Nephron (organoid): ENCODE measurements around the gene BCAS3.
A peak's percentile ranks its signal among the peaks of the same experiment; 100 is the strongest.

ENCODE experiments used
- H3K27ac Mint-ChIP-seq, 3 experiments: 2 replicates each; pipeline ENCODE4 v1.8.0; 2020; ENCODE audit warnings: mixed read lengths in 3 of 3, mild to moderate bottlenecking in 2 of 3, moderate library complexity in 1 of 3
- H3K27me3 Mint-ChIP-seq: 2 replicates; pipeline ENCODE4 v1.8.0; 2021; ENCODE audit warnings: low read depth, mild to moderate bottlenecking, moderate library complexity, mixed read lengths
- H3K36me3 Mint-ChIP-seq: 2 replicates; pipeline ENCODE4 v1.8.0; 2020; ENCODE audit warnings: low read depth, mixed read lengths
- H3K4me1 Mint-ChIP-seq: 2 replicates; pipeline ENCODE4 v1.8.0; 2020; ENCODE audit warnings: mixed read lengths
- H3K4me3 Mint-ChIP-seq, 3 experiments: 2 replicates each; pipeline ENCODE4 v1.8.0; 2020; ENCODE audit warnings: mild to moderate bottlenecking in 3 of 3, mixed read lengths in 3 of 3, moderate library complexity in 2 of 3
- H3K9me3 Mint-ChIP-seq: 2 replicates; pipeline ENCODE4 v1.8.0; 2020; ENCODE audit warnings: mixed read lengths
- TF ChIP-seq, protein P1 (sequence below), 3 experiments: fragments of 200-600 bp; sonication (generic); IDR thresholded peaks; one replicate each; pipeline ENCODE4 v1.5.0; 2021; ENCODE audit warnings: antibody characterized with exemption in 3 of 3; ENCODE audit not compliant: unreplicated experiment in 3 of 3

The BCAS3 gene

DNA sequence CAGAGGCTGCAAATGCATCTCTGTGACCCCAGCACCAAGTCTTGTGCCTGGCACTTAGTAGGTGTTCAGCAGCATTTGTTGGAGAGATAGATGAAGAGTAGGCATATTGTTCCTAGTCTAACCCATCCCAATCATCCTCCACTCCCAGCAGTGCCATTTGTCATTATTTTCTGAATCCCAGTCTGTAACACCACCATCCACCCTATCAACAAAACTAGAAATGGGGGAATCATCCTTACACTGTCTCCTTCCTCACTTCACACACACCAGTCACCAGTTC is 626.1 kb downstream of the BCAS3 start:
- H3K27me3 Mint-ChIP-seq, result no peaks in the 10 kb centered on the region
- no peaks in the 10 kb centered on the region for H3K36me3 Mint-ChIP-seq
- no peak overlapping the region for H3K4me3 Mint-ChIP-seq
- peak overlapping the region in 1 of 3 experiments; percentile 0 for H3K27ac Mint-ChIP-seq
- peaks cover 49% of the 10 kb centered on the region for H3K4me1 Mint-ChIP-seq
- TF ChIP-seq, protein P1, sequence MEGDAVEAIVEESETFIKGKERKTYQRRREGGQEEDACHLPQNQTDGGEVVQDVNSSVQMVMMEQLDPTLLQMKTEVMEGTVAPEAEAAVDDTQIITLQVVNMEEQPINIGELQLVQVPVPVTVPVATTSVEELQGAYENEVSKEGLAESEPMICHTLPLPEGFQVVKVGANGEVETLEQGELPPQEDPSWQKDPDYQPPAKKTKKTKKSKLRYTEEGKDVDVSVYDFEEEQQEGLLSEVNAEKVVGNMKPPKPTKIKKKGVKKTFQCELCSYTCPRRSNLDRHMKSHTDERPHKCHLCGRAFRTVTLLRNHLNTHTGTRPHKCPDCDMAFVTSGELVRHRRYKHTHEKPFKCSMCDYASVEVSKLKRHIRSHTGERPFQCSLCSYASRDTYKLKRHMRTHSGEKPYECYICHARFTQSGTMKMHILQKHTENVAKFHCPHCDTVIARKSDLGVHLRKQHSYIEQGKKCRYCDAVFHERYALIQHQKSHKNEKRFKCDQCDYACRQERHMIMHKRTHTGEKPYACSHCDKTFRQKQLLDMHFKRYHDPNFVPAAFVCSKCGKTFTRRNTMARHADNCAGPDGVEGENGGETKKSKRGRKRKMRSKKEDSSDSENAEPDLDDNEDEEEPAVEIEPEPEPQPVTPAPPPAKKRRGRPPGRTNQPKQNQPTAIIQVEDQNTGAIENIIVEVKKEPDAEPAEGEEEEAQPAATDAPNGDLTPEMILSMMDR (IDR thresholded peaks at IDR 0.05; ENCODE audit: unreplicated experiment in 3 of 3), result no peak
- H3K9me3 Mint-ChIP-seq, result no peaks in the 10 kb centered on the region

DNA sequence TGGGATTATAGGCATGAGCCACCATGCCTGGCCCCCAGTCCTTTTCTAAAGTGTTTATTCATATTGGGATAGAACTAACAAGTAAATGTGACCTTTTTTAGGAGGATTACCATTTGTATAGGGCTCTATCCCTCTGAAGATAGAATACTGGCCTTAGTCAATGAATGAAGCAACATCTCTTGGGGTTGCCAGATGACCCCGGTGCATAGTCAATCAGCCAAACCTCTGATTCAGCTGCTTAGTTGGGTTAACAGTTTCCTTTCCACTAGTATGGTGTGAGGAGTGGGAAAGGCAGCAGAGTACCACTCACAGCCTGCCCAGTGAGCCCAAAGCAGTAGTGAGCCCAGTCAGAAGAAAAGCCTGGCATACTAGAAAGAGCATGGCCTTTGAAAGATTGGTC is 627.4 kb downstream of the BCAS3 start:
- H3K4me1 Mint-ChIP-seq, result peaks cover 57% of the 10 kb centered on the region
- no peaks in the 10 kb centered on the region for H3K9me3 Mint-ChIP-seq
- TF ChIP-seq, protein P1 (IDR thresholded peaks at IDR 0.05; ENCODE audit: unreplicated experiment in 3 of 3), result no peak
- no peaks in the 10 kb centered on the region for H3K27me3 Mint-ChIP-seq
- H3K27ac Mint-ChIP-seq, result no peak overlapping the region
- H3K4me3 Mint-ChIP-seq, result no peak overlapping the region
- no peaks in the 10 kb centered on the region for H3K36me3 Mint-ChIP-seq

DNA sequence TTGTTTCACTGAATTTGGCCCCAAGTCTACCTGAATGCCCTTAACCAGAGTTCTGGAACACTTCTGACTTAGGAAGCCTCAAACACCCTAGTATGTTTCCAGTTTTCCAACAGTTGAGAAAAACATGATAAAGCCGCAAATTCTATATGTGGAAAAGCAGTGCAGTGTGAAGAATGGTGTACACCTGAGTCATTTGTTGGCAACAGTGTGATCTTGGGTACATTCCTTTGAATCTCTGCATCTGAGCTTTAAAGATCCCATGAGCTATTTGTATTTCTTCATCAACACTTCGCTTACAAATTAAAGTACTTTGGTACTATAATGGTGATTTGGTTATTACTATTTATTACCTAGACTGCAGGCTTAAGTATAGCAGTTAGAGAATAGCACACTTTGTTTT is 628.4 kb downstream of the BCAS3 start:
- H3K27me3 Mint-ChIP-seq, result no peaks in the 10 kb centered on the region
- no peak overlapping the region for H3K27ac Mint-ChIP-seq
- no peak overlapping the region for H3K4me3 Mint-ChIP-seq
- H3K9me3 Mint-ChIP-seq, result no peaks in the 10 kb centered on the region
- H3K4me1 Mint-ChIP-seq, result peaks cover 60% of the 10 kb centered on the region
- H3K36me3 Mint-ChIP-seq, result no peaks in the 10 kb centered on the region
- TF ChIP-seq, protein P1 (IDR thresholded peaks at IDR 0.05; ENCODE audit: unreplicated experiment in 3 of 3), result no peak

GRCh38 chr17:61307905-61308886 is 630.5 kb downstream of the BCAS3 start:
- H3K4me1 Mint-ChIP-seq, result peaks cover 52% of the 10 kb centered on the region
- TF ChIP-seq, protein P1 (IDR thresholded peaks at IDR 0.05; ENCODE audit: unreplicated experiment in 3 of 3), result no peak
- H3K36me3 Mint-ChIP-seq, result no peaks in the 10 kb centered on the region
- no peaks in the 10 kb centered on the region for H3K9me3 Mint-ChIP-seq
- peak overlapping the region; percentile 91 to 93 (median 92) for H3K27ac Mint-ChIP-seq
- no peaks in the 10 kb centered on the region for H3K27me3 Mint-ChIP-seq
- H3K4me3 Mint-ChIP-seq, result peak overlapping the region in 1 of 3 experiments; percentile 33

- H3K4me3 Mint-ChIP-seq, result peak overlapping the region in 1 of 3 experiments; percentile 2
- no peaks in the 10 kb centered on the region for H3K27me3 Mint-ChIP-seq
- TF ChIP-seq, protein P1 (IDR thresholded peaks at IDR 0.05; ENCODE audit: unreplicated experiment in 3 of 3), result no peak
- no peaks in the 10 kb centered on the region for H3K9me3 Mint-ChIP-seq
- peaks cover 62% of the 10 kb centered on the region for H3K4me1 Mint-ChIP-seq
- H3K27ac Mint-ChIP-seq, result peak overlapping the region; percentile 91 to 93 (median 92)
- no peaks in the 10 kb centered on the region for H3K36me3 Mint-ChIP-seq
Measured at GRCh38 chr17:61309362-61310256, 632.0 kb downstream of the BCAS3 start.
